Parathyroid adenoma (tissue), 2 donors: ENCODE data around the gene DAB2IP.

Experiments
- H2AFZ ChIP-seq: fragments of 300-600 bp; sonication (generic); one replicate; pipeline ENCODE4 v1.7.0; 2017; ENCODE audit warnings: antibody characterized with exemption, mild to moderate bottlenecking
- H3K27ac ChIP-seq: fragments of 300-600 bp; sonication (generic); one replicate; pipeline ENCODE4 v1.7.0; 2017
- H3K27me3 ChIP-seq: fragments of 300-600 bp; sonication (generic); one replicate; pipeline ENCODE4 v1.7.0; 2017; ENCODE audit warnings: low read length; ENCODE audit not compliant: control insufficient read depth, insufficient read depth
- H3K36me3 ChIP-seq: fragments of 300-600 bp; sonication (generic); one replicate; pipeline ENCODE4 v1.7.0; 2017; ENCODE audit warnings: low read length; ENCODE audit not compliant: control insufficient read depth, insufficient read depth
- H3K4me1 ChIP-seq: fragments of 300-600 bp; sonication (generic); one replicate; pipeline ENCODE4 v1.7.0; 2017; ENCODE audit warnings: control low read depth
- H3K4me2 ChIP-seq: fragments of 300-600 bp; sonication (generic); one replicate; pipeline ENCODE4 v1.7.0; 2017; ENCODE audit warnings: low read length
- H3K4me3 ChIP-seq: fragments of 300-600 bp; sonication (generic); one replicate; pipeline ENCODE4 v1.7.0; 2017; ENCODE audit warnings: low read depth, low read length
- H3K79me2 ChIP-seq: fragments of 300-600 bp; sonication (generic); one replicate; pipeline ENCODE4 v1.7.0; 2017; ENCODE audit warnings: control low read depth
- H3K9ac ChIP-seq: fragments of 300-600 bp; sonication (generic); one replicate; pipeline ENCODE4 v1.7.0; 2017; ENCODE audit warnings: mild to moderate bottlenecking
- H3K9me3 ChIP-seq: fragments of 300-600 bp; sonication (generic); one replicate; pipeline ENCODE4 v1.7.0; 2017; ENCODE audit warnings: low read length; ENCODE audit not compliant: control insufficient read depth
- CTCF ChIP-seq: fragments of 300-600 bp; sonication (generic); IDR thresholded peaks from one replicate; pipeline ENCODE4 v1.7.0; 2017; ENCODE audit warnings: antibody characterized with exemption, mild to moderate bottlenecking
- donor health status: primary hyperparathyroidism.

DAB2IP gene

GRCh38 chr9:121776739-121777637 is 125.6 kb downstream of the DAB2IP start:
- no peak for TF ChIP-seq CTCF
- H3K27ac ChIP-seq: no peak overlapping the region
- H3K4me2 ChIP-seq: no peak overlapping the region
- H2AFZ ChIP-seq: no peak overlapping the region
- no peaks in the 10 kb centered on the region for H3K36me3 ChIP-seq
- no peak overlapping the region for H3K9ac ChIP-seq
- H3K79me2 ChIP-seq: no peaks in the 10 kb centered on the region
- H3K27me3 ChIP-seq: no peaks in the 10 kb centered on the region
- no peaks in the 10 kb centered on the region for H3K4me1 ChIP-seq
- no peak overlapping the region for H3K4me3 ChIP-seq
- H3K9me3 ChIP-seq: no peaks in the 10 kb centered on the region

GRCh38 chr9:121778252-121779225 is 127.1 kb downstream of the DAB2IP start:
- no peaks in the 10 kb centered on the region for H3K79me2 ChIP-seq
- H3K4me3 ChIP-seq: no peak overlapping the region
- no peaks in the 10 kb centered on the region for H3K9me3 ChIP-seq
- H3K27ac ChIP-seq: peak overlapping the region; percentile 51
- no peak for TF ChIP-seq CTCF
- no peak overlapping the region for H3K4me2 ChIP-seq
- no peaks in the 10 kb centered on the region for H3K27me3 ChIP-seq
- H2AFZ ChIP-seq: no peak overlapping the region
- H3K9ac ChIP-seq: no peak overlapping the region
- H3K4me1 ChIP-seq: no peaks in the 10 kb centered on the region
- H3K36me3 ChIP-seq: no peaks in the 10 kb centered on the region

GRCh38 chr9:121779381-121780117 is 128.1 kb downstream of the DAB2IP start:
- TF ChIP-seq CTCF: no peak
- Histone ChIP-seq H3K36me3 (no peaks in the 10 kb centered on the region), H3K27me3 (no peaks in the 10 kb centered on the region), H3K27ac (peak overlapping the region; percentile 68), H3K9ac (no peak overlapping the region), H3K4me3 (no peak overlapping the region), H3K79me2 (no peaks in the 10 kb centered on the region), H3K9me3 (no peaks in the 10 kb centered on the region), H3K4me1 (no peaks in the 10 kb centered on the region), H2AFZ (no peak overlapping the region), H3K4me2 (no peak overlapping the region)

GRCh38 chr9:121780177-121781040 is 129.0 kb downstream of the DAB2IP start:
- no peak for TF ChIP-seq CTCF
- Histone ChIP-seq H3K9ac (no peak overlapping the region), H3K4me2 (no peak overlapping the region), H3K27me3 (no peaks in the 10 kb centered on the region), H3K79me2 (no peaks in the 10 kb centered on the region), H3K36me3 (no peaks in the 10 kb centered on the region), H3K9me3 (no peaks in the 10 kb centered on the region), H3K4me1 (no peaks in the 10 kb centered on the region), H2AFZ (no peak overlapping the region), H3K27ac (peak overlapping the region; percentile 68), H3K4me3 (no peak overlapping the region)
